GOT3 (cell line): ENCODE data around the gene FEV.

Experiments used
- DNase-seq: peaks from one replicate; lab custom pipeline; 2025; ENCODE audit warnings: mixed read lengths; lab: John Stamatoyannopoulos, UW

The FEV gene

GRCh38 chr2:219017201-219017931 is 32.4 kb upstream of the FEV start:
- no peak for DNase-seq

DNA sequence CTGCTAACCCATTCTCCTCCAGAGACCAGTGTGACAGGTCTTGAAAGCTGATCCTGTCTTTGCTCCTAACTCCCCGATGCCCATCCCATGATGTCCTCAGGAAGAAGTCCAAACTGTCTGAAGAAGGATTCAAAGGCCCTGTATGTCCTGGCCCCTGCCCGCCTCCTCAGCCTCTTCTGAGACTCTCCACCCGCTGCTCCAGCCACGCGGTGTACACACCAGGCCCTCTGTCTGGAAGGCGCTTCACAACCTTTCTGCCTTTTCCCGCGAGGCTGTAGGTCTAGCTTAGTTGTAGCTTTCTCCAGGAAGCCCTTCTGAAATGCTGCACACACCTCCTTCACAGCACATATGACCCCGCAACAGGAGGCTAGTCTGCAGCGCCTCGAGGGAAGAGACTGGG is 31.7 kb upstream of the FEV start:
- no peak for DNase-seq

GRCh38 chr2:219010873-219011272 is 25.9 kb upstream of the FEV start:
- DNase-seq = no peak

GRCh38 chr2:219010162-219010756 is 25.3 kb upstream of the FEV start:
- DNase-seq = no peak

DNA sequence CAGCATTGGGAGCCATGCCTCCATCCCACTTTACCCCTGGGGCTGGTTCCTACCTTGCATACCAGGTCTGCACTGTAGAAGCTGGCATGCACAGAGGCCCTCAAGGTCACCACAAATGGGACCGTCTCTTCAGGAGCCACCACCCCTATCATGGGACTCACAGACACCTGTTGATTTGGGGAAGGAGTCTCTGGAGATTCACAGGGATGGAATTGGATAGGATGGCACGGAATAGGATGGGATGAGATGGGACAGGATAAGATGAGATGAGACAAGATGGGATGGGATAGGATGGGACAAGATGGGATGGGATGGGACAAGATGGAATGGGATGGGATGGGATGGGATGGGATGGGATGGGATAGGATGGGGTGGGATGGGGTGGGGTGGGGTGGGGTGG is 24.3 kb upstream of the FEV start:
- DNase-seq = no peak

GRCh38 chr2:219003979-219004378 is 19.0 kb upstream of the FEV start:
- no peak for DNase-seq

DNA sequence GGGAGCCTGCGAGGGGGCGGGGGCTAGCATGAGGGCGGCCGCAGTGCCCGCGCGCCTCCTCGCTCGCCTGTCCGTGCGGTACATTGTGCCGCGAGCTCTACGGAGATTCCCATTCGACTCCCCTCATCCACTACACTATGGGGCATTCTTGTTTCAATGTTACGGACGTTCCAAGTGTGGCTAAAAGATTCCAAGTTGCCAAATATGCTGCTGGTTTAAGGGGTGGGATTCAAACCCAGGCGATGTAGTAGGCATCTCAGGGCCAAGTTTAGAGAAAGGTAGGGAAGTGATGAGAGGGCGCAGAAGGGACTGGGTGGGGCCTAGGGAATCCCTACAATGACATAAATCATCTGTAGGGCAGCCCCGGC is 18.3 kb upstream of the FEV start:
- no peak for DNase-seq

- DNase-seq = no peak
Observed at GRCh38 chr2:219002395-219003266, 17.6 kb upstream of the FEV start.

DNA sequence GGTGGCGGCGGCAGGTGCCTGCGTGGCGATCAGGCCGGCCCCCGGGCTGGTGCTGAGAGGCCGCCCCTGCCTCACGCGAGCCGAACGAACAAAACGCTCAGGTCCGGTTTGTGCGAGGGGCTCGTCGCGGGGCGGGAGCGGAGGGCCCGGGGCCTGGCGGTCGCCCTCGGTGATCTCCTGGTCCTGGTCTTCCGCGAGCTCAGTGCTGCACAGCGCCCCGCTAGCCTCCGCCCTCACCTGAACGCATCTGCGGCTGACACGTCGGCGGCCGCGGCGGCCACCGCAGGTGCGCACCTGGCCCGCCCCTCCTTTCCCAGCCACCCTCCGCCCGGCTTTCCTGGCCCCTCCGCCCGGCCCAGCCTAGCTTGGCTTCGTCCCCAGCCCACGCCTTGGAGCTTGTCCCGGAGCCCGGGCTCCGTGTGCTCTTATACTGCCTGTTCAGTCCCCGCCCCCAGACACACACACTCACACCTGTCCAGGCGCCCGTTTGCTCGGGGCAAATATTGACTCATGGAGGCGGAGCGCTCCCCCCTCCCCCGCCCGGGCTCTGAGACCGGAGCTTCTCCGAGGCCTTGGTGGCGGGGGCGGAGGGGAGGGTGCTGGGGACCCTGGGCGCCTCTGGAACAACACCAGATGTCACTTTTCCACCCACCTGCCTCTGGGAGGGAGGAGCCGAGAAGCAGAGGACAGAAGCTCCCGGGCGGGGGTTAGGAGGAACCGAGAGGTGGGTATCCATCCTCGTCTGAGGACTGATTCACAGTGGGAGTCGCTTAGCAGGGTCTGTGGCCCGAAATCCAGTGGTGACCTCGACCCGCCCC is 16.8 kb upstream of the FEV start:
- no peak for DNase-seq

DNA sequence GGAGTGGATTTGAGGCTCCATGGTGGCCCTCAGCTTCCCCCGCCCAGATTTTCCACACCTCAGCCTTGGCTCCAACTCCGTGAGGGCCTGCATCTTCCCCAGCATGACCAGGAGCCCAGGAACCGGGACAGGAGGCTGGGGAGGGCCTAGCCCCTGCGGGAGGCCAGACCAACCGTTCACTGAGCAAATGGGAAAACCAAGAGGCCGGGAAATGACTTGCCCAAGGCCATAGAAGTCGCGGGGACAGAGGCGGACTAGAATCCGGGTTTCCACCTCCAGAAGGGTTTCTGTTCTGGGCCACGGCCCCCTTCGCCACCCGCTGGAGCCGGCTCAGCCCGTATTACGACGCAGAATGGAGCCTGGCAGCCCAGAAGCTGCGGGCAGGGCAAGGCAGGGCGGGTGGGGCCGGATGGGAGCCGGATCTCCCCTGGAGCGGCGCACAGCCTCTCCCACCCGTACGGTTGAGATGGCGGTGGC is 16.2 kb upstream of the FEV start:
- no peak for DNase-seq

DNA sequence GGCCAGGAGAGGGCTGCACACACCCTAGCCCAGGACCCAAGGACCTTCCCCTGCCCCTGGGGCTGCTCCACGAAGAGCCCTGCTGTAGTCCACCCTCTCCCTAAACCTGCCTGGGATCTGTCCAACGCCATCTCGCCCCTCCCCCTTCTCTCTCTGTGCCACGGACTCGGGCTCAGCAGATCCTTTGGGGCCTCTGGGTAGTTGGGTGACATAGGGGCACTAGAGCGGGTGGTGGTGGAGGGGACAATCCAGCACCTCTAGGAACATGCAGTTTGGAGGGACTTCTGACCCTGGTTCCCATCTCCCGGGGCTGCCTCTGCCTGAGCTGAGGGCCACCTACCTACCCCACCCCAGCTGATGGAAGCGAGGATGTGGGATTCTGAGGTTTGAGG is 15.6 kb upstream of the FEV start:
- no peak for DNase-seq

DNA sequence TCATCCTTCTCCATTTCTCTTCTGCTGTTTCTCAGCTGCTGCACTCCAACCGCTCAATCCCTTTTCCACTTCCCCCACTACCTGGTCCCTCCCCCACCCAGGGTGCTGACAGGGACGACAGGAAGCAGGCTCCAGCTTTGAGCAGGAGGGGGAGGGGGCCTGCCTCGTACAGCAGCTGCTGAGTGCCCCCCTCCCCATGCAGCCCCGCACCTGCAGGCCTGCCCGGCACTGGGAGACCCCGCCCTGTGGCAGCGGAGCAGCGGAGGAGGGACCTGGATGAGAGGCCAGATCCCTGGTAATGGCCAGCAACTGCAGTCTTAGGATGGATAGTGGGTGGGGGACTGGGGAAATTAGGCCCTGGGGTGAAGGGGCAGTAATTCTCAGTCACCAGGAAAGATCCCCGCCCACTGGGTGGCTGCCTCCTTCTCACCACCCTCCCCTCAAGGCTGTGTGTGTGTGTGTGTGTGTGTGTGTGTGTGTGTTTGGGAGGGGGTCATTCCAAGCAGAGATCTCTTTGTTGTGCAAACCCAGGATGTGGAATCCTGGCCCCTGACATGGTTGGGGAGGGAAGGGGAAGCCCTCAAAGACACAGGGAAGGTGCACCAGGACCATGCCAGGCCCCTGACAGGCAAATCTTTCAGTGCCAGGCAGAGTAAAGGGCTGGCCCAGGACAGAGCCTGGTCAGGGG is 15.0 kb upstream of the FEV start:
- no peak for DNase-seq

DNA sequence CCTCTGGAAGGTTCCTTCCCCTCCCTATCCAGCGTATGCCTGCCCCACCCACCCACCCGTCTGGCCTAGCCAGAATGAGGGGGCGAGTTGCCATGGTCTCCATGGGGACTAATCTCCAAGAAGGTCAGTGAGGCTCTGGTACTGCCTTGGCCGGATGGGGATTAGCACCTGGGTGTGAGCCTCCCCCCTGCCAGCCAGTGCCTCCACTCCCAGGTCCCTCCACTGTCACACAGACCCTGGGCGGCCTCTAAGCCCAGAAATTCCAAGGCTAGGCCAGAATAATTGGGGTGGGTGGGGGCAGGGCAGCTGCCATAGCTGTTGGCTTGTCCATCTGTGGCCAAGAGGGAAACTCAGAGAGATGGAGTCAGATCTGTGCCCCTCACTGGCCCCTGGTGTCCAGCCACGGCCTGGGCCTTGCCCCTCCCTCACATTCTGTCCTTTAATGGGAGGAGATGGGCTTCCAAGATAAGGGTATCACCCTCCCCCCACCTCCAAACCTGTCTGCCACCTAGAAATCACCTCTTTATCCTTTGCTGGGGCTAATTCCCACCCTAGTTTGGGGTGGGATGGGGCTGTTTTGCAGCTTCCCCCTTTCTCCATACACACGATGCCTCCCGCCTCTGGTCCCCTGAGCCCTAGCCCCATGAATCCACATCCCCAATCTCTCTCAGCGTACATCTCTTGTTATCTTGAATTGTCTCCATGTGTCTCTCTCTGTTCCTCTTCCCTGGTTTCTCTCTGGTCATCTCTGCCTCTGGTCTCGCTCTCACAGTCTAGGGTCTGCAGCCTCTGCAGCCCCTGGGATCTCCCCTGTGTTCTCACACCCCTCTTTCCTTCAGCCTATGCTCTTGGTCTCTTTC is 14.3 kb upstream of the FEV start:
- DNase-seq = no peak

- DNase-seq = no peak
Observed at GRCh38 chr2:218998414-218999002, 13.5 kb upstream of the FEV start.

- no peak for DNase-seq
Observed at GRCh38 chr2:218997731-218998130, 12.7 kb upstream of the FEV start.

- DNase-seq = no peak
Observed at GRCh38 chr2:218996937-218997336, 12.0 kb upstream of the FEV start.

GRCh38 chr2:218995972-218996711 is 11.2 kb upstream of the FEV start:
- no peak for DNase-seq

DNA sequence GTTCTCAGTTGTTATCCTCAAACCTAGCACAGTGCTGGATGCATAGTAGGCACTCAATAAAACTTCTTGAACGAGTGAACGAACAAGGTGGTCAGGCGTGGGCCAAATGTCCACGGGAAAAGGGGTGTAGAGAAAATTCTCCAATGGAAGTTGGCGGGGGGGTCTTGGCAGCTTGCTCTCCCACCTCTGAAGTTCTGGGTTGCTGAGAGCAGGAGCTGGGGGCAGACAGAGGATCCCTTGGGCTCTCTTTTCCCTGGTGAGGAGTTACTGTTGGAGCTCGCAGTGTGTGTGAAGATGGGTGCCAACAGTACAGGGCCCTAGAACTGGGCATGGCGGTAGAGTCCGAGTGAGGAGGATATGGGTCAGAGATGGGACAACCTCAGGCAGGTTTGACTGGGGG is 10.6 kb upstream of the FEV start:
- no peak for DNase-seq
